Hepatocyte (in vitro differentiated cells): ENCODE data around the gene SUCLG2.

Source experiments
- EZH2 ChIP-seq: fragments of 200-600 bp; sonication (generic); IDR thresholded peaks from 2 replicates; pipeline ENCODE4 v1.6.1; 2016; ENCODE audit warnings: antibody characterized with exemption, mild to moderate bottlenecking, borderline replicate concordance
- TF ChIP-seq, protein P1 (sequence below): fragments of 200-600 bp; sonication (generic); IDR thresholded peaks from 2 replicates; pipeline ENCODE4 v1.5.1; 2016; ENCODE audit warnings: antibody characterized with exemption, mild to moderate bottlenecking; ENCODE audit not compliant: poor library complexity

DNA sequence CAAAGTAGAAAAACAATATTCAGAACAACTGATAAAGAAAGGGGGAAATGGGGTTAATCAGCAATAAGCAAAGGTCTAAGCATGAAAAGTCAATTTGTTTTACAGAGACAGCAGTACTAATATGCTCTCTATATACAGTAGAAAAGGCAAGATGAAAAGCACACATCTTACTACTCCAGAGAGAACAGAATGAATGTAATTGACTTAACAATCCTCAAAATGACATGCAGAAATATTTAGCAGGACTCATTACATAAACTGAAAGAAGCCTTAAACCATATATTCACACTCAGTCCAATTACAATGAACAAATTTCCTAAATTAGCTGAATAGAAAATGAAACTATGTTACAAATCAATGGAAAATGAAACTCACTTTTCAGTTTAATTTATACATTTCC lies 319.8 kb downstream of the SUCLG2 start:
- TF ChIP-seq, protein P1, sequence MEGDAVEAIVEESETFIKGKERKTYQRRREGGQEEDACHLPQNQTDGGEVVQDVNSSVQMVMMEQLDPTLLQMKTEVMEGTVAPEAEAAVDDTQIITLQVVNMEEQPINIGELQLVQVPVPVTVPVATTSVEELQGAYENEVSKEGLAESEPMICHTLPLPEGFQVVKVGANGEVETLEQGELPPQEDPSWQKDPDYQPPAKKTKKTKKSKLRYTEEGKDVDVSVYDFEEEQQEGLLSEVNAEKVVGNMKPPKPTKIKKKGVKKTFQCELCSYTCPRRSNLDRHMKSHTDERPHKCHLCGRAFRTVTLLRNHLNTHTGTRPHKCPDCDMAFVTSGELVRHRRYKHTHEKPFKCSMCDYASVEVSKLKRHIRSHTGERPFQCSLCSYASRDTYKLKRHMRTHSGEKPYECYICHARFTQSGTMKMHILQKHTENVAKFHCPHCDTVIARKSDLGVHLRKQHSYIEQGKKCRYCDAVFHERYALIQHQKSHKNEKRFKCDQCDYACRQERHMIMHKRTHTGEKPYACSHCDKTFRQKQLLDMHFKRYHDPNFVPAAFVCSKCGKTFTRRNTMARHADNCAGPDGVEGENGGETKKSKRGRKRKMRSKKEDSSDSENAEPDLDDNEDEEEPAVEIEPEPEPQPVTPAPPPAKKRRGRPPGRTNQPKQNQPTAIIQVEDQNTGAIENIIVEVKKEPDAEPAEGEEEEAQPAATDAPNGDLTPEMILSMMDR: no peak
- no peak for TF ChIP-seq EZH2
